Keratinocyte (primary cell): ENCODE results near the gene RHOG. TPM values are rescaled to one million over a fixed set of nuclear protein-coding genes. Genes with fewer than 3 reads are reported as not detected.

Experiments used
- DNase-seq: peaks from one replicate; pipeline ENCODE4 v3.0.0-alpha.2; 2011; ENCODE audit warnings: low read depth, missing footprints, low spot score
- FAIRE-seq: peaks from 2 replicates; lab custom pipeline; 2011; peaks lifted over from hg19 to GRCh38; lab: Jason Lieb, UNC
- H2AFZ ChIP-seq: 2 replicates; pipeline ENCODE4 v1.6.0; 2012; ENCODE audit warnings: low read length, control low read depth, inconsistent platforms; ENCODE audit not compliant: control insufficient read depth
- H3K27ac ChIP-seq: 2 replicates; pipeline ENCODE4 v1.5.1; 2011; ENCODE audit warnings: low read length; ENCODE audit not compliant: control insufficient read depth, insufficient read depth
- H3K27me3 ChIP-seq: 3 replicates; pipeline ENCODE4 v1.6.0; 2011; ENCODE audit warnings: low read length; ENCODE audit not compliant: control insufficient read depth, insufficient read depth; ENCODE audit errors: extremely low read depth
- H3K36me3 ChIP-seq, 2 experiments: 2 replicates in 1 of 2; 3 replicates in 1 of 2; pipeline ENCODE4 v1.5.1; 2011; ENCODE audit warnings: low read length in 2 of 2, mild to moderate bottlenecking in 1 of 2; ENCODE audit not compliant: control insufficient read depth in 2 of 2, insufficient read depth in 2 of 2; ENCODE audit errors: extremely low read depth in 1 of 2
- H3K4me1 ChIP-seq: 3 replicates; pipeline ENCODE4 v1.5.1; 2011; ENCODE audit warnings: low read length; ENCODE audit not compliant: control insufficient read depth, insufficient read depth; ENCODE audit errors: extremely low read depth
- H3K4me2 ChIP-seq: 3 replicates; pipeline ENCODE4 v1.6.0; 2011; ENCODE audit warnings: low read depth, low read length; ENCODE audit not compliant: control insufficient read depth, insufficient read depth; ENCODE audit errors: extremely low read depth
- H3K4me3 ChIP-seq, 3 experiments: fragments of 200-600 bp in 1 of 3; sonication (generic) in 1 of 3; 2 replicates in 2 of 3; 3 replicates in 1 of 3; pipeline ENCODE4 v1.5.1; 2011 to 2016; ENCODE audit warnings: low read length in 3 of 3, mild to moderate bottlenecking in 3 of 3, control low read depth in 2 of 3, inconsistent platforms in 1 of 3, low read depth in 1 of 3, mixed read lengths in 1 of 3, mixed run types in 1 of 3, moderate library complexity in 1 of 3; ENCODE audit not compliant: control insufficient read depth in 2 of 3, insufficient read depth in 2 of 3; ENCODE audit errors: extremely low read depth in 1 of 3
- H3K79me2 ChIP-seq: 2 replicates; pipeline ENCODE4 v1.6.0; 2012; ENCODE audit warnings: low read length; ENCODE audit not compliant: control insufficient read depth, insufficient read depth
- H3K9ac ChIP-seq: 3 replicates; pipeline ENCODE4 v1.6.0; 2011; ENCODE audit warnings: low read length; ENCODE audit not compliant: control insufficient read depth, insufficient read depth; ENCODE audit errors: extremely low read depth
- H3K9me1 ChIP-seq: 3 replicates; pipeline ENCODE4 v1.6.0; 2011; ENCODE audit warnings: low read length; ENCODE audit not compliant: control insufficient read depth, insufficient read depth; ENCODE audit errors: extremely low read depth
- H3K9me3 ChIP-seq: 2 replicates; pipeline ENCODE4 v1.5.1; 2012; ENCODE audit warnings: low read depth, low read length; ENCODE audit not compliant: control insufficient read depth
- H4K20me1 ChIP-seq: 3 replicates; pipeline ENCODE4 v1.6.0; 2011; ENCODE audit warnings: low read length; ENCODE audit not compliant: control insufficient read depth, insufficient read depth; ENCODE audit errors: extremely low read depth
- EZH2 ChIP-seq: IDR thresholded peaks from one replicate; pipeline ENCODE4 v1.6.1; 2012; ENCODE audit warnings: inconsistent platforms, mild to moderate bottlenecking, low read length, moderate library complexity
- dilution Hi-C: fragments of 300-500 bp; cut with MboI; formaldehyde crosslinking; loops from one replicate; pipeline ENCODE4 v1.7.0; 2020; ENCODE audit warnings: low sequenced_read_pairs; ENCODE audit not compliant: extremely low pct_ligation_motif_present
- polyA plus RNA-seq, 5 experiments: library from polyadenylated mRNA; depleted of rRNA in 3 of 5; stranded (reverse) in 3 of 5; stranded (forward) in 1 of 5; unstranded in 1 of 5; fragments of >200 nt; gene quantifications; 1 replicate in 1 of 5; 2 replicates in 3 of 5; 3 replicates in 1 of 5; pipeline versions ENCODE4 v1.2.1 to v1.2.3, GENCODE V29; 2011 to 2012; ENCODE audit warnings: missing spikeins in 2 of 5, low read depth in 1 of 5, low replicate concordance in 1 of 5
- TF ChIP-seq, protein P1 (sequence below), 3 experiments: IDR thresholded peaks in 1 of 3; conservative IDR thresholded peaks in 1 of 3; optimal IDR thresholded peaks in 1 of 3; 2 replicates in 2 of 3; 3 replicates in 1 of 3; pipeline versions ENCODE3 to v1.5.1; 2011; ENCODE audit warnings: low read length in 3 of 3, mild to moderate bottlenecking in 3 of 3, moderate library complexity in 2 of 3, control low read depth in 1 of 3, inconsistent platforms in 1 of 3; ENCODE audit not compliant: insufficient read depth in 2 of 3; ENCODE audit errors: extremely low read depth in 1 of 3

Gene RHOG
- polyA plus RNA-seq, 1 donor (not counting 4 experiments of a cell fraction or from before 2014, with no cell fraction given) = 39.8 TPM

DNA sequence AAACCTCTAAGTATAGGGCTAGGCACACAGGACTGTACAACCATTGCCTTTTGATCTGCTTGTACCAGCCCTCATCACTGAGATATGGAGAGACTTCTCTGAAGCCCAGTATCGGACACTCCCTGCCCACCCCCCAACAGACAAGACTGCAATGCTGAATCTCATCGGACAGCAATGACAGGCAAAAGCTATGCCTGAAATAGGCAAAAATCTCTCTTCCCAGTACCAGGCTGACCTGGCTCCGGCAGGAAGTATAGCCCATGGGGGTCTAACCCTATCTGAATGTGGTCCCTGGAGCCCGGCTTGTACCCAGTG, 6.5 kb downstream of the RHOG start:
- H3K27me3 ChIP-seq = no peaks in the 10 kb centered on the region
- TF ChIP-seq EZH2 = no peak
- TF ChIP-seq, protein P1, sequence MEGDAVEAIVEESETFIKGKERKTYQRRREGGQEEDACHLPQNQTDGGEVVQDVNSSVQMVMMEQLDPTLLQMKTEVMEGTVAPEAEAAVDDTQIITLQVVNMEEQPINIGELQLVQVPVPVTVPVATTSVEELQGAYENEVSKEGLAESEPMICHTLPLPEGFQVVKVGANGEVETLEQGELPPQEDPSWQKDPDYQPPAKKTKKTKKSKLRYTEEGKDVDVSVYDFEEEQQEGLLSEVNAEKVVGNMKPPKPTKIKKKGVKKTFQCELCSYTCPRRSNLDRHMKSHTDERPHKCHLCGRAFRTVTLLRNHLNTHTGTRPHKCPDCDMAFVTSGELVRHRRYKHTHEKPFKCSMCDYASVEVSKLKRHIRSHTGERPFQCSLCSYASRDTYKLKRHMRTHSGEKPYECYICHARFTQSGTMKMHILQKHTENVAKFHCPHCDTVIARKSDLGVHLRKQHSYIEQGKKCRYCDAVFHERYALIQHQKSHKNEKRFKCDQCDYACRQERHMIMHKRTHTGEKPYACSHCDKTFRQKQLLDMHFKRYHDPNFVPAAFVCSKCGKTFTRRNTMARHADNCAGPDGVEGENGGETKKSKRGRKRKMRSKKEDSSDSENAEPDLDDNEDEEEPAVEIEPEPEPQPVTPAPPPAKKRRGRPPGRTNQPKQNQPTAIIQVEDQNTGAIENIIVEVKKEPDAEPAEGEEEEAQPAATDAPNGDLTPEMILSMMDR (optimal IDR thresholded peaks at IDR 0.05 in 1 of 3, IDR thresholded peaks at IDR 0.05 in 1 of 3, conservative IDR thresholded peaks at IDR 0.05 in 1 of 3; ENCODE audit: extremely low read depth in 1 of 3, insufficient read depth in 2 of 3, low read length in 3 of 3) = no peak
- no peak overlapping the region for H3K4me3 ChIP-seq
- H3K9me3 ChIP-seq = no peaks in the 10 kb centered on the region
- H3K79me2 ChIP-seq = peaks cover 91% of the 10 kb centered on the region
- dilution Hi-C loops = no loop called here
- no peak overlapping the region for H2AFZ ChIP-seq
- peaks cover 23% of the 10 kb centered on the region for H3K4me1 ChIP-seq
- no peak overlapping the region for H3K4me2 ChIP-seq
- H3K36me3 ChIP-seq = peaks cover 20 to 23% of the 10 kb centered on the region in 2 experiments
- no peak overlapping the region for H3K27ac ChIP-seq
- H3K9me1 ChIP-seq = peaks cover 5% of the 10 kb centered on the region
- FAIRE-seq (no peak), DNase-seq (no peak)
- no peak overlapping the region for H3K9ac ChIP-seq
- H4K20me1 ChIP-seq = peaks cover 2% of the 10 kb centered on the region

DNA sequence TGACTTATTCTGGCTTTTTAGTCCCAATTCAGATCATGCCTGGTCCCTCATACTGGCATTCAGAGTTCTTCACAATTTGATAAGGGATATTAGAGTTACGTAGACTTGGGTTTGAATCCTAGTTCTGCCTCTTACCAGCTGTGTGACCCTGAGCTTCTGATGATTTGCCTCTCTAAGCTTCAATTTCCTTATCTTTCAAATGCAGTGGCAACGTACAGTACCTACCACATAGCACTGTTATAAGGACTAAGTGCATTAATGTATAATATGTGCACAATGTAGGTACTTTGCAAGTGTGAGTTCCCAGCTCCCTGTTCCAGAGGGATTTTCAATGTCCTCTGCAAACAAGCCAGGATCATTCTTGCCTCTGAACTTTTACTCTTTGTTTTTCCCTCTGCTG, 7.3 kb downstream of the RHOG start:
- dilution Hi-C loops = no loop called here
- Histone ChIP-seq H3K9ac (no peak overlapping the region), H3K4me2 (no peak overlapping the region), H3K27me3 (no peaks in the 10 kb centered on the region), H3K27ac (no peak overlapping the region), H3K36me3 (peaks cover 20 to 24% of the 10 kb centered on the region in 2 experiments), H3K4me3 (no peak overlapping the region), H3K4me1 (peaks cover 17% of the 10 kb centered on the region), H3K9me3 (no peaks in the 10 kb centered on the region), H4K20me1 (peaks cover 2% of the 10 kb centered on the region), H3K79me2 (peaks cover 85% of the 10 kb centered on the region), H2AFZ (no peak overlapping the region), H3K9me1 (peaks cover 5% of the 10 kb centered on the region)
- FAIRE-seq (no peak), DNase-seq (no peak)
- no peak for TF ChIP-seq EZH2
- TF ChIP-seq, protein P1 (optimal IDR thresholded peaks at IDR 0.05 in 1 of 3, IDR thresholded peaks at IDR 0.05 in 1 of 3, conservative IDR thresholded peaks at IDR 0.05 in 1 of 3; ENCODE audit: extremely low read depth in 1 of 3, insufficient read depth in 2 of 3, low read length in 3 of 3) = no peak
